LNCaP clone FGC (cell line): ENCODE results near the gene WARS2.

Experiments used
- DNase-seq: peaks from one replicate; pipeline ENCODE4 v3.0.0-alpha.2; 2011; ENCODE audit warnings: low read depth
- H3K4me3 ChIP-seq: 2 replicates; pipeline ENCODE4 v1.5.1; 2011; ENCODE audit warnings: mild to moderate bottlenecking, low read depth, low read length, control low read depth
- TF ChIP-seq, protein P1 (sequence below): IDR thresholded peaks from 2 replicates; pipeline ENCODE4 v1.5.1; 2012; ENCODE audit warnings: mild to moderate bottlenecking; ENCODE audit not compliant: control insufficient read depth, insufficient read depth; ENCODE audit errors: extremely low read depth

WARS2 gene

DNA sequence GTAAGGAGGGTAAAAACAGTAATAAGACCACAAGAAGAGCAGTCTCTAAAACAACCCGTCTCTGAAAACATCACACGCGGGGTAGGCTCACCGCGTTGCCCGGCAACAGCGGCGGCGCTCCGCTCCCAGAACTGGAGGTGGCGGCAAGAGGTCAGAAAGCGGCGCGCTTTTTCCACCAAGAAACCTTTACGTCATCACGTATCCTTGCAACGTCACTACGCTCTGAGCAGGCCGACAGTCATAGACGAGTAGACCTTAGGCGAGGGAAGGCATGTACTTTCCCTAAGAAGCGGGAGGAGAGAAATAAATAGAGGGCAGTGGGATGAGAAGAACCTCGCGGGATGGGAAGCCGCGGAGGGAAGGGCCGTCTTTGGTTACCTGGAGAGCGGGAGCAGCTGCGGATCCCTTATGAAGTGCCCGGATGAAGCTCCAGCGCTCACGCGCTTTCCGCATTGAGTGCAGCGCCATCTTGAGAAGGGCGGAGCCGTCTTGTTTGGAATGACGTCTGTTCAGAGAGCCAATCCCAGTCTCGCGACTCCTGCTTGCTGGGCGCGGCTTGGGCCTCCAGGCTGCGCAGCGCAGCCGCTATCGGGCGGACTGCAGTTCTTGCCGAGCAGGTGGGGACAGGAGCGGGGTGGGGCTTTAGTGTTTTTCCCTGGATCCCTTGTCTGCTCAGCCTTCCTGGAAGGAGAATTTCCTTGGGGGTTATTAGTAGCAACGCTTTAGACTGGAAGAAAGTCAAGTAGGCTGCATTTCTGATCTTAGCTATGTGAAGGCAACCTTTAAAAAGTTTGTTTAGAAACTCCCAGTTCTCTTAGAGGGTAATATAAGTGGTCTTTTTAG, at the start of gene WARS2:
WARS2 (minus strand) TSS at position 477 of the 843 bp plus-strand sequence; CDS start at position 468, 9 bp downstream.
- peak within 1 kb of the TSS; percentile 72 for H3K4me3 ChIP-seq
- TF ChIP-seq, protein P1, sequence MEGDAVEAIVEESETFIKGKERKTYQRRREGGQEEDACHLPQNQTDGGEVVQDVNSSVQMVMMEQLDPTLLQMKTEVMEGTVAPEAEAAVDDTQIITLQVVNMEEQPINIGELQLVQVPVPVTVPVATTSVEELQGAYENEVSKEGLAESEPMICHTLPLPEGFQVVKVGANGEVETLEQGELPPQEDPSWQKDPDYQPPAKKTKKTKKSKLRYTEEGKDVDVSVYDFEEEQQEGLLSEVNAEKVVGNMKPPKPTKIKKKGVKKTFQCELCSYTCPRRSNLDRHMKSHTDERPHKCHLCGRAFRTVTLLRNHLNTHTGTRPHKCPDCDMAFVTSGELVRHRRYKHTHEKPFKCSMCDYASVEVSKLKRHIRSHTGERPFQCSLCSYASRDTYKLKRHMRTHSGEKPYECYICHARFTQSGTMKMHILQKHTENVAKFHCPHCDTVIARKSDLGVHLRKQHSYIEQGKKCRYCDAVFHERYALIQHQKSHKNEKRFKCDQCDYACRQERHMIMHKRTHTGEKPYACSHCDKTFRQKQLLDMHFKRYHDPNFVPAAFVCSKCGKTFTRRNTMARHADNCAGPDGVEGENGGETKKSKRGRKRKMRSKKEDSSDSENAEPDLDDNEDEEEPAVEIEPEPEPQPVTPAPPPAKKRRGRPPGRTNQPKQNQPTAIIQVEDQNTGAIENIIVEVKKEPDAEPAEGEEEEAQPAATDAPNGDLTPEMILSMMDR, result peak; percentile 21
- peak; percentile 98 for DNase-seq

DNA sequence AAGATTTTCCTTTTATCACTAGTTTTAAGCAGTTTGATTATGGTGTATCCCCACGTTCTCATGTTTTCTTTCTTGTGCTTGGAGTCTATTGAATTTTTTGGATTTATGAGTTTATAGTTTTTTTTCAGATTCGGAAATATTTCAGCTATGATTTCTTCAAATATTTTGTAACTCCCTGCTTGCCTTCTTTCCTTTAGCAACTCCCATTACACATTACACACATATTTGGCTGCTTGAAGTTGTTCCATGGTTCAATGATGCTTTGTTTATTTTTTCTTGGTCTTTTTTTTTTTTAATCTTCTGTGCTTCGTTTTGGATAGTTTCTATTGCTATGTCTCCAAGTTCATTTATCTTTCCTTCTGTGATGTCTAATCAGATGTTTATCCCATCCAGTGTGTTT, 48.5 kb upstream of the WARS2 start:
- TF ChIP-seq, protein P1, result no peak
- H3K4me3 ChIP-seq, result no peak overlapping the region
- DNase-seq, result no peak

DNA sequence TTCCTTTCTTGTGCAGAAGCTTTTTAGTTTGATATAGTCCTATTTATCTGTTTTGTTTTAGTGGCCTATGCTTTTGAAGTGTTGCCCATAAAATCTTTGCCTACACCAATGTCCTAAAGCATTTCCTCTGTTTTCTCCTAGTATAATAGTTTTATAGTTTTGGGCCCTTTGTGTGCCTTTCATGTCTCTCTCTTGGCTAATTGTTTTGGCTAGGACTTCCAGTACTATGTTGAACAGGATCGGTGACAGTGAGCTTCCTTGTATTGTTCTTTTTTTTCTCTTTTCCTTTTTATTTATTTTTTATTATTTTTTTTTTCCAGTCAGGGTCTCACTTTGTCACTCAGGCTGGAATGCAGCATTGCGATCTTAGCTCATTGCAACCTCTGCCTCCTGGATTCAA, 47.0 kb upstream of the WARS2 start:
- TF ChIP-seq, protein P1, result no peak
- DNase-seq, result peak; percentile 31

DNA sequence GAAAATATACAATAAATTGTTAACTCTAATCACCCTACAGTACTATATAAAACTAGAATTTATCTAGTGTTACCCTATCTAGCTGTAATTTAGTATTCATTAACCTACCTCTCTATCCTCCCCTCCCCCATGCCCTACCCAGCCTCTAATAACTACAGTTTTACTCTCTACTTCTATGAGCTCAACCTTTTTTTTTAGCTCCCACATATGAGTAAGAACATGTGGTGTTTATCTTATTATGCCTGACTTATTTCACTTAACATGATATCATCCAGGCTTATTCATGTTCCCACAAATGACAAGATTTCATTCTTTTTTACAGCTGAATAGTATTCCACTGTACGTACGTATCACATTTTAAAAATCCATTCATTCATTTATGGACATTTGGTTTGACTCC, 46.0 kb upstream of the WARS2 start:
- H3K4me3 ChIP-seq, result no peak overlapping the region
- TF ChIP-seq, protein P1, result no peak
- DNase-seq, result no peak

More for the DNA sequence above, 47.0 kb upstream of the WARS2 start:
- H3K4me3 ChIP-seq, result no peak overlapping the region

DNA sequence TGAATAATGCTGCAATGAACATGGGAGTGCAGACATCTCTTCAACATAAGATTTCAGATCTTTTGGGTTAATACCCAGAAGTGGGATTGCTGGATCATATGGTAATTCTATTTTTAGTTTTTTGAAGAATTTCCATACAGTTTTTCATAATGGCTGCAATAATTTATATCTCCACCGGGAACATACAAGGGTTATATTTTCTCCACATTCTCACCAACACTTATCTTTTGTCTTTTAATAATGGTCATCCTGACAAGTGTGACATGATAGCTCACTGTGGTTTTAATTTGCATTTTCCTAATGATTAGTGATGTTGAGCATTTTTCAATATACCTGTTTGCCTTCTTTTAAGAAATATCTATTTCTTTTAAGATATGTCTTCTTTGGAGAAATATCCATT, 44.5 kb upstream of the WARS2 start:
- no peak overlapping the region for H3K4me3 ChIP-seq
- TF ChIP-seq, protein P1, result no peak
- no peak for DNase-seq

DNA sequence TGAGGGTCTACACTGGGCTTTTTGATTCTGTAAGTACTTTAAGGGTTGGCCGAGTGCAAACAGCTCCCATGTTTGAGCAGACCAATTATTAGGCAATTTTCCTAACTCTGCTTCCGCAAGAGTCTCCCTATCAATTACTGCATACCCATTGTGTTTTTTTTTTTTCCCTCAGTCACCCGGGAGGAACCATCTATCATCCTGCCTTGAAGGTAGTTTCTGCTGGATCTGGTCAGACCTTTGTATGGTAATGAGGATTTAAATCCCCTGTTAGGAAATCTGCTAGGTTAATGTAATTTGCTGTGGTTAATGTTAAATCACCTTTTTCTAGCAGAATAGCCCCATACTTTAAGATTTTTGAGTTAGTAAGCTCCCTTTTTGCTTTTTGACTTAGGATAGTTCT, 40.8 kb upstream of the WARS2 start:
- no peak for DNase-seq
- TF ChIP-seq, protein P1, result no peak
- no peak overlapping the region for H3K4me3 ChIP-seq
